Progenitor cell of endocrine pancreas (in vitro differentiated cells): ENCODE results near the gene HS6ST1. TPM values are rescaled to one million over a fixed set of nuclear protein-coding genes. Genes with fewer than 3 reads are reported as not detected.

ENCODE experiments used
- DNase-seq: peaks from one replicate; pipeline ENCODE4 v3.0.0; 2021; ENCODE audit warnings: low spot score; ENCODE audit not compliant: unreplicated experiment
- H3K27ac Mint-ChIP-seq: 2 replicates; pipeline ENCODE4 v1.8.0; 2021; ENCODE audit warnings: mild to moderate bottlenecking, moderate library complexity, mixed read lengths
- H3K27me3 Mint-ChIP-seq: 2 replicates; pipeline ENCODE4 v1.8.0; 2021; ENCODE audit warnings: mixed read lengths
- H3K36me3 Mint-ChIP-seq: 2 replicates; pipeline ENCODE4 v1.8.0; 2022; ENCODE audit warnings: mixed read lengths; ENCODE audit not compliant: insufficient read depth
- H3K4me1 Mint-ChIP-seq: 2 replicates; pipeline ENCODE4 v1.8.0; 2021; ENCODE audit warnings: low read depth, mixed read lengths
- H3K4me3 Mint-ChIP-seq: 2 replicates; pipeline ENCODE4 v1.8.0; 2021; ENCODE audit warnings: low read depth, mild to moderate bottlenecking, moderate library complexity, mixed read lengths
- H3K9me3 Mint-ChIP-seq: 2 replicates; pipeline ENCODE4 v1.8.0; 2021; ENCODE audit warnings: low read depth, mixed read lengths
- total RNA-seq: library from RNA; stranded (reverse); gene quantifications from 2 replicates; pipeline ENCODE4 v1.2.1, GENCODE V29; 2021
- TF ChIP-seq, protein P1 (sequence below): fragments of 200-600 bp; sonication (generic); IDR thresholded peaks from one replicate; pipeline ENCODE4 v1.5.0; 2021; ENCODE audit warnings: antibody characterized with exemption, mild to moderate bottlenecking; ENCODE audit not compliant: unreplicated experiment

HS6ST1 gene
- total RNA-seq, 1 donor from 2014 or later: 81.2 TPM

DNA sequence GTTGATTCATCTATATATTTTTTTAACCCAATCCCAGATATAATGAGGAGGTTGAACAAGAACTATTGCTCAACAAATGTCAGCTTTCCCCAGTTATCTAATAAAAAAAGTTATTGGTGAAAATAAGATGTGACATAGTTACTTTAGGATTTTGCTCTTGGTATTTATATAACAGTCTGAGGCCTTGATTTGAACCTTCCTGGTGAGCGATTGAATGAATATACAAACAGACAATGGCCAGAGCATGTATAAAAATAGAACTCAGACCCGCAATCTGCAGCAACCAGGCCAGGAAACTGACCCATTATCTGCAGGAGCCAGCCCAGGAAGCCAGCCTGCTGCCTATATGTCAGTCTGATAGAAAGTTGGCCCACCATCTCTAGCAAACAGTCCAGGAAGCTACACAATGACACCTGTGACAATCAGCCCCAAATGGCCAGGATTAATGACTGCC is 81.6 kb downstream of the HS6ST1 start:
- no peak overlapping the region for H3K27ac Mint-ChIP-seq
- no peaks in the 10 kb centered on the region for H3K36me3 Mint-ChIP-seq
- no peak overlapping the region for H3K4me3 Mint-ChIP-seq
- H3K4me1 Mint-ChIP-seq: no peaks in the 10 kb centered on the region
- no peaks in the 10 kb centered on the region for H3K9me3 Mint-ChIP-seq
- no peak for DNase-seq
- H3K27me3 Mint-ChIP-seq: peaks cover 12% of the 10 kb centered on the region
- TF ChIP-seq, protein P1, sequence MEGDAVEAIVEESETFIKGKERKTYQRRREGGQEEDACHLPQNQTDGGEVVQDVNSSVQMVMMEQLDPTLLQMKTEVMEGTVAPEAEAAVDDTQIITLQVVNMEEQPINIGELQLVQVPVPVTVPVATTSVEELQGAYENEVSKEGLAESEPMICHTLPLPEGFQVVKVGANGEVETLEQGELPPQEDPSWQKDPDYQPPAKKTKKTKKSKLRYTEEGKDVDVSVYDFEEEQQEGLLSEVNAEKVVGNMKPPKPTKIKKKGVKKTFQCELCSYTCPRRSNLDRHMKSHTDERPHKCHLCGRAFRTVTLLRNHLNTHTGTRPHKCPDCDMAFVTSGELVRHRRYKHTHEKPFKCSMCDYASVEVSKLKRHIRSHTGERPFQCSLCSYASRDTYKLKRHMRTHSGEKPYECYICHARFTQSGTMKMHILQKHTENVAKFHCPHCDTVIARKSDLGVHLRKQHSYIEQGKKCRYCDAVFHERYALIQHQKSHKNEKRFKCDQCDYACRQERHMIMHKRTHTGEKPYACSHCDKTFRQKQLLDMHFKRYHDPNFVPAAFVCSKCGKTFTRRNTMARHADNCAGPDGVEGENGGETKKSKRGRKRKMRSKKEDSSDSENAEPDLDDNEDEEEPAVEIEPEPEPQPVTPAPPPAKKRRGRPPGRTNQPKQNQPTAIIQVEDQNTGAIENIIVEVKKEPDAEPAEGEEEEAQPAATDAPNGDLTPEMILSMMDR: no peak

DNA sequence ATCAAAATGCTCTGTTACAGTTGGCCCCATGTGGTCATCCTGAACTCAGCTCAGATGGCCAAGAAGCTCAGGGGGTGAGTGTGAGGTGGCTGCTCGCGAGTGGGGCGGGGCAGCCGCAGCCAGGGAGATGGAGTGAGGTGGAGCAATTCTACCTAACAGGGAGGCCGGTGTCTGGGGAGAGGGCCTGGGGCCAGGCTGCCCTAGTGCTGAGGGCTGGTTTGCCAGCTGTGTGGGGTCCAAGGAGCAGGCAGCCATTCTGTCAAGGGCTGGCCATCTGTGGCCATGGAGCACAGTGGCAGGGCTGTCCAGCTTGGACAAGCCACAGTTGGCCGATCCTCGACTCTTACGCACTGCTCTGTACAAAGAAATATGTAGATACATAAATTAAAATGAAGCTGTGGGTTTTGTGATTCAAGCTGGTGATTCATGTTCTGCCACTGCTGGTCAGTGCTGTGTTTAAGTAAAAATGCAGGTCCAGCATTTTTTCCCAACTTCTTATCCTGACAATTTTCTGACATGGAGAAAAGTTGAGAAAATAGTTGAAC is 82.1 kb downstream of the HS6ST1 start:
- peaks cover 8% of the 10 kb centered on the region for H3K27me3 Mint-ChIP-seq

DNA sequence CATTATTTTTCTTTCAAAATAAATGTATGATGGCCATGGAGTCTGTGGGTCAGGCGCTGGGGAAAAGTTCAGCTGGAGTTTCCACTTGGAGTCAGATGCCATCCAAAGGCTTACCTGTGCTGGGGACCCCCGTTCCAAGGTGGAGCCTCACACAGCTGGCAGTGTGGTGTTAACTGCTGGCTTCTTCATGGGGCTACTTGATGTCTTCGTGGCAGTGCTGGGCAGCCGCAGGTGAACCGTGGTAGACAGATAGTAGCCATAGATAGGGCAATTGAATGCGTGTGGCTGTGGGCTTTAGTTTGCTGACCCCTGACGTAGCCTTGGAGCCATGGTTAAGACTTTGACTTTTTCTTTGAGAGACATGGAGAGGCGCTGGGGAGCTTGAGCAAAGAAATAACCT is 83.1 kb downstream of the HS6ST1 start:
- TF ChIP-seq, protein P1: no peak
- Mint-ChIP-seq H3K4me1 (no peaks in the 10 kb centered on the region), H3K9me3 (no peaks in the 10 kb centered on the region), H3K27me3 (peaks cover 13% of the 10 kb centered on the region), H3K36me3 (no peaks in the 10 kb centered on the region), H3K27ac (no peak overlapping the region), H3K4me3 (no peak overlapping the region)
- no peak for DNase-seq

More for the DNA sequence above, 82.1 kb downstream of the HS6ST1 start:
- Mint-ChIP-seq H3K27ac (no peak overlapping the region), H3K9me3 (no peaks in the 10 kb centered on the region), H3K4me1 (no peaks in the 10 kb centered on the region), H3K4me3 (no peak overlapping the region), H3K36me3 (no peaks in the 10 kb centered on the region)
- DNase-seq: no peak
- TF ChIP-seq, protein P1: no peak

DNA sequence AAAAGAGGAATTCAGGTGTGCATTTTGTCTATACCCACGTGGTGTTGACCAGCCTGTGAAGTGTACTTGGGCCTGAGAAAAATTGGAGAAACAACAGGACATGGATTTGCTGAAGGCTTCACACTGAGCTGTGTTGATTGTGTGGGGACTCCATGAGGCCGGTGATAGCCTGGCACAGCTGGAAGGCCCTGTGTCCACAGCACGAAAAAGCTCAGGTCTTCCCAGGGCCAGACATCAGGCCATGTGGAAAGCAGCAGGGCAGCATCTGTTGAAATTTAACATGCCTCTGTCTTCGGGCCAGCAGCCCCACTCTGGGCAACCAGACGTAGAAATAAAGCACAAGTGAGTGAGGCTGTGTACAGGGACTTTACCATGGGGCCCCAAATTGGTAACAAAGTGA is 84.1 kb downstream of the HS6ST1 start:
- no peaks in the 10 kb centered on the region for H3K9me3 Mint-ChIP-seq
- no peak overlapping the region for H3K27ac Mint-ChIP-seq
- H3K27me3 Mint-ChIP-seq: peaks cover 13% of the 10 kb centered on the region
- DNase-seq: no peak
- TF ChIP-seq, protein P1: no peak
- H3K4me1 Mint-ChIP-seq: no peaks in the 10 kb centered on the region
- no peaks in the 10 kb centered on the region for H3K36me3 Mint-ChIP-seq
- H3K4me3 Mint-ChIP-seq: no peak overlapping the region

DNA sequence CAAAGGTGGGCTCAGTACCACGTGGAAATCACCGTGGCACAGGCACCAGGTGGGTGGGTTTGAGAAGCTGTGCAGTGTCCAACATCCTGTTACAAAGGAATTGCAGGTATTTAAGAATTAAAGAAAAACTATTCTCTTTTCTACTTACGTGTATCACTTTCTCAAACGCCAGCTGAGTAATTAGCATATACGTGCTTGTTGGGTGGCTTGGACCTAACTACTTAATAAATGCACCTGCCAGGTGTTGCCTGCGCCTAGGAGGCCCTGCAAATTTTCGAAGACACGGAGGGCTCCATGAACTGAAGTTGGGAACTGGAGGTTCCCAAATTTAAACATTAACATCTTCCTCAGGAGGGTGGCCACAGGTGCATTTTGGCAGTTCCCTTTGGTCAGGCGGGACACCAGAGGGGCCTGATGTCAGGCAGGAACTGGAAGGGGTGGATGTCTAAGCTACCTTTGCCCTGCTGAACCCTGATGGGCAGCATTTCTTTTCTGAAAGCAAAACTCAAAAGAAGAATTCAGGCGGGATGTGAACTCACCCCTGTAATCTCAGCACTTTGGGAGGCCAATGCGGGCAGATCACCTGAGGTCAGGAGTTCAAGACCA is 84.8 kb downstream of the HS6ST1 start:
- H3K4me1 Mint-ChIP-seq: no peaks in the 10 kb centered on the region
- TF ChIP-seq, protein P1: peak; percentile 7
- no peaks in the 10 kb centered on the region for H3K9me3 Mint-ChIP-seq
- H3K4me3 Mint-ChIP-seq: peak overlapping the region; percentile 76
- H3K36me3 Mint-ChIP-seq: no peaks in the 10 kb centered on the region
- DNase-seq: no peak
- peaks cover 13% of the 10 kb centered on the region for H3K27me3 Mint-ChIP-seq
- peak overlapping the region; percentile 85 for H3K27ac Mint-ChIP-seq
